NCI-H748 (cell line): ENCODE data around the gene KY.

Source experiments
- DNase-seq: peaks from one replicate; lab custom pipeline; 2025; ENCODE audit not compliant: unreplicated experiment; lab: John Stamatoyannopoulos, UW

The KY gene

GRCh38 chr3:134646086-134646485, 4.7 kb downstream of the KY start:
- no peak for DNase-seq

- no peak for DNase-seq
Measured at GRCh38 chr3:134645515-134645914, 5.3 kb downstream of the KY start.

GRCh38 chr3:134644731-134645514, 5.9 kb downstream of the KY start:
- no peak for DNase-seq

GRCh38 chr3:134643150-134643675, 7.6 kb downstream of the KY start:
- no peak for DNase-seq

- DNase-seq: no peak
Measured at GRCh38 chr3:134642445-134643149, 8.2 kb downstream of the KY start.

- DNase-seq: no peak
Measured at GRCh38 chr3:134641671-134642300, 9.0 kb downstream of the KY start.

GRCh38 chr3:134640872-134641470, 9.9 kb downstream of the KY start:
- DNase-seq: peak; percentile 12

GRCh38 chr3:134640378-134640777, 10.4 kb downstream of the KY start:
- DNase-seq: no peak

- no peak for DNase-seq
Measured at GRCh38 chr3:134638385-134639030, 12.3 kb downstream of the KY start.

GRCh38 chr3:134636406-134636805, 14.4 kb downstream of the KY start:
- DNase-seq: no peak

GRCh38 chr3:134630506-134630905, 20.3 kb downstream of the KY start:
- DNase-seq: no peak

- DNase-seq: no peak
Measured at GRCh38 chr3:134628884-134629283, 21.9 kb downstream of the KY start.

GRCh38 chr3:134627831-134628230, 23.0 kb downstream of the KY start:
- DNase-seq: no peak

GRCh38 chr3:134625885-134626741, 24.7 kb downstream of the KY start:
- no peak for DNase-seq

- no peak for DNase-seq
Measured at GRCh38 chr3:134625462-134625861, 25.4 kb downstream of the KY start.

GRCh38 chr3:134624537-134625287, 26.1 kb downstream of the KY start:
- no peak for DNase-seq

GRCh38 chr3:134623615-134624245, 27.1 kb downstream of the KY start:
- no peak for DNase-seq

GRCh38 chr3:134622806-134623365, 27.9 kb downstream of the KY start:
- no peak for DNase-seq
